NB4 (cell line): ENCODE results near the gene FOXO3B.
"Not testable (repeated sequence)": the region's sequence is repeated elsewhere in the genome, so short reads cannot be mapped to it uniquely, and the experiment has no call there.

Experiments
- CTCF ChIP-seq: IDR thresholded peaks from one replicate; pipeline ENCODE4 v1.5.1; 2012; ENCODE audit warnings: low read depth, low read length
- POLR2A ChIP-seq: IDR thresholded peaks from 2 replicates; pipeline ENCODE4 v1.6.1; 2011; ENCODE audit warnings: mild to moderate bottlenecking; ENCODE audit not compliant: insufficient read length; ENCODE audit errors: extremely low read depth
- TF ChIP-seq, protein P1 (sequence below): IDR thresholded peaks from 2 replicates; pipeline ENCODE4 v1.6.1; 2011; ENCODE audit warnings: low read depth, low read length

GRCh38 chr17:18661924-18662624 is 20.0 kb downstream of the FOXO3B start:
- not testable (repeated sequence) for TF ChIP-seq CTCF, POLR2A
- TF ChIP-seq, protein P1, sequence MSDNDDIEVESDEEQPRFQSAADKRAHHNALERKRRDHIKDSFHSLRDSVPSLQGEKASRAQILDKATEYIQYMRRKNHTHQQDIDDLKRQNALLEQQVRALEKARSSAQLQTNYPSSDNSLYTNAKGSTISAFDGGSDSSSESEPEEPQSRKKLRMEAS: not testable (repeated sequence)
